Measurements from ENCODE around the gene SMIM5.

The SMIM5 gene

GRCh38 chr17:75630071-75630917 is 2.9 kb upstream of the SMIM5 start:
- no peaks in the 10 kb centered on the region for H3K9me2 ChIP-seq (replicated peaks; ENCODE audit: insufficient read depth, low read length)
- TF ChIP-seq EZH2 (optimal IDR thresholded peaks at IDR 0.05; ENCODE audit: low read depth, low read length), result no peak
- TF ChIP-seq, protein P1, sequence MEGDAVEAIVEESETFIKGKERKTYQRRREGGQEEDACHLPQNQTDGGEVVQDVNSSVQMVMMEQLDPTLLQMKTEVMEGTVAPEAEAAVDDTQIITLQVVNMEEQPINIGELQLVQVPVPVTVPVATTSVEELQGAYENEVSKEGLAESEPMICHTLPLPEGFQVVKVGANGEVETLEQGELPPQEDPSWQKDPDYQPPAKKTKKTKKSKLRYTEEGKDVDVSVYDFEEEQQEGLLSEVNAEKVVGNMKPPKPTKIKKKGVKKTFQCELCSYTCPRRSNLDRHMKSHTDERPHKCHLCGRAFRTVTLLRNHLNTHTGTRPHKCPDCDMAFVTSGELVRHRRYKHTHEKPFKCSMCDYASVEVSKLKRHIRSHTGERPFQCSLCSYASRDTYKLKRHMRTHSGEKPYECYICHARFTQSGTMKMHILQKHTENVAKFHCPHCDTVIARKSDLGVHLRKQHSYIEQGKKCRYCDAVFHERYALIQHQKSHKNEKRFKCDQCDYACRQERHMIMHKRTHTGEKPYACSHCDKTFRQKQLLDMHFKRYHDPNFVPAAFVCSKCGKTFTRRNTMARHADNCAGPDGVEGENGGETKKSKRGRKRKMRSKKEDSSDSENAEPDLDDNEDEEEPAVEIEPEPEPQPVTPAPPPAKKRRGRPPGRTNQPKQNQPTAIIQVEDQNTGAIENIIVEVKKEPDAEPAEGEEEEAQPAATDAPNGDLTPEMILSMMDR (IDR thresholded peaks at IDR 0.05; ENCODE audit: low read length), result no peak
- TF ChIP-seq EZH2phosphoT487 (IDR thresholded peaks at IDR 0.05; ENCODE audit: low read length), result no peak
- H3K27me3 ChIP-seq (replicated peaks; ENCODE audit: insufficient read depth, low read length), result no peaks in the 10 kb centered on the region
- DNase-seq, result no peak
- H3K4me1 ChIP-seq (ENCODE audit: low read length), result peaks cover 13% of the 10 kb centered on the region
- H3K79me2 ChIP-seq (ENCODE audit: low read length), result no peaks in the 10 kb centered on the region
- no peaks in the 10 kb centered on the region for H4K20me1 ChIP-seq (ENCODE audit: insufficient read depth, low read length)
- no peak overlapping the region for H3K4me3 ChIP-seq (ENCODE audit: low read length)
- no peak overlapping the region for H3K4me2 ChIP-seq (ENCODE audit: low read depth, low read length)
- H3F3A ChIP-seq (ENCODE audit: insufficient read depth, low read length), result no peaks in the 10 kb centered on the region
- no peak overlapping the region for H3K27ac ChIP-seq (ENCODE audit: low read length)
- H3K9ac ChIP-seq (ENCODE audit: low read length), result no peak overlapping the region
- no peaks in the 10 kb centered on the region for H3K36me3 ChIP-seq (replicated peaks; ENCODE audit: insufficient read depth, low read length)
- no peak overlapping the region for H2AFZ ChIP-seq (ENCODE audit: low read length)
- H3K9me3 ChIP-seq (replicated peaks; ENCODE audit: insufficient read depth, low read length), result no peaks in the 10 kb centered on the region

- TF ChIP-seq EZH2 (optimal IDR thresholded peaks at IDR 0.05; ENCODE audit: low read depth, low read length) (no peak), EZH2phosphoT487 (IDR thresholded peaks at IDR 0.05; ENCODE audit: low read length) (no peak)
- TF ChIP-seq, protein P1 (IDR thresholded peaks at IDR 0.05; ENCODE audit: low read length), result no peak
- H3K4me3 ChIP-seq (ENCODE audit: low read length), result no peak overlapping the region
- H3K4me2 ChIP-seq (ENCODE audit: low read depth, low read length), result no peak overlapping the region
- H3K9me3 ChIP-seq (replicated peaks; ENCODE audit: insufficient read depth, low read length), result no peaks in the 10 kb centered on the region
- no peaks in the 10 kb centered on the region for H4K20me1 ChIP-seq (ENCODE audit: insufficient read depth, low read length)
- H3F3A ChIP-seq (ENCODE audit: insufficient read depth, low read length), result no peaks in the 10 kb centered on the region
- H3K9me2 ChIP-seq (replicated peaks; ENCODE audit: insufficient read depth, low read length), result no peaks in the 10 kb centered on the region
- no peaks in the 10 kb centered on the region for H3K27me3 ChIP-seq (replicated peaks; ENCODE audit: insufficient read depth, low read length)
- H3K36me3 ChIP-seq (replicated peaks; ENCODE audit: insufficient read depth, low read length), result no peaks in the 10 kb centered on the region
- DNase-seq, result no peak
- peaks cover 13% of the 10 kb centered on the region for H3K4me1 ChIP-seq (ENCODE audit: low read length)
- no peaks in the 10 kb centered on the region for H3K79me2 ChIP-seq (ENCODE audit: low read length)
- no peak overlapping the region for H3K27ac ChIP-seq (ENCODE audit: low read length)
- H3K9ac ChIP-seq (ENCODE audit: low read length), result no peak overlapping the region
- no peak overlapping the region for H2AFZ ChIP-seq (ENCODE audit: low read length)
These were observed 1.9 kb upstream of the SMIM5 start for GRCh38 chr17:75631353-75631752.

DNA sequence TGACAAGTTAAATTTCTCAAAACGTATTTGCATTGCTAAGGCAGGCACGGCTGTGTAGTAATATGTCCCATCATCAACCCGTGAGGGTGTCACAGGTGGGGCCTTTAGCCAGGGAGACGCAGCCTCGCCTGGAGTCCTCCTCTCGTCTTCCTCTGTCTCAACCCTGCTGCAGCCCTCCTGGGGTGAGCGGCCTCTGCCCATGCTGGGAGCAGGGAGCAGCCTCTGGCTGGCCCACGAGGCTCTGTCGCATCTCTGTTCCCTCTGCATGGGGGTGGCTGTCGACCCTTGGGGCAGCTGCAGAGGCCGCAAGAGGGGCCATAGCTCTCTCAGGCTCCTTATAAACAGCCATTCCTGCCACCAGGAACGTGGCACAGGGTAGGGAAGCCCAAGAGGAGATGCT is 806 bp upstream of the SMIM5 start:
- Histone ChIP-seq H4K20me1 (ENCODE audit: insufficient read depth, low read length) (no peaks in the 10 kb centered on the region), H3K27ac (ENCODE audit: low read length) (no peak overlapping the region), H3K79me2 (ENCODE audit: low read length) (no peaks in the 10 kb centered on the region), H3F3A (ENCODE audit: insufficient read depth, low read length) (no peaks in the 10 kb centered on the region), H3K4me2 (ENCODE audit: low read depth, low read length) (no peak overlapping the region), H3K4me3 (ENCODE audit: low read length) (no peak overlapping the region), H3K9me2 (replicated peaks; ENCODE audit: insufficient read depth, low read length) (no peaks in the 10 kb centered on the region), H3K36me3 (replicated peaks; ENCODE audit: insufficient read depth, low read length) (no peaks in the 10 kb centered on the region), H3K4me1 (ENCODE audit: low read length) (peaks cover 13% of the 10 kb centered on the region), H2AFZ (ENCODE audit: low read length) (no peak overlapping the region), H3K9me3 (replicated peaks; ENCODE audit: insufficient read depth, low read length) (no peaks in the 10 kb centered on the region), H3K9ac (ENCODE audit: low read length) (no peak overlapping the region), H3K27me3 (replicated peaks; ENCODE audit: insufficient read depth, low read length) (no peaks in the 10 kb centered on the region)
- TF ChIP-seq, protein P1 (IDR thresholded peaks at IDR 0.05; ENCODE audit: low read length), result no peak
- no peak for TF ChIP-seq EZH2phosphoT487 (IDR thresholded peaks at IDR 0.05; ENCODE audit: low read length)
- DNase-seq, result no peak

All from MM.1S (cell line).